GM12873 (cell line): ENCODE data around the gene RIF1.

Experiments
- TF ChIP-seq, protein P1 (sequence below): IDR thresholded peaks from 2 replicates; pipeline ENCODE4 v1.5.1; 2012; ENCODE audit warnings: low read depth, mild to moderate bottlenecking, moderate library complexity, low read length, control low read depth; ENCODE audit not compliant: insufficient read depth; ENCODE audit errors: missing control alignments

Gene RIF1

GRCh38 chr2:151381266-151381665 is 28.4 kb upstream of the RIF1 start:
- TF ChIP-seq, protein P1, sequence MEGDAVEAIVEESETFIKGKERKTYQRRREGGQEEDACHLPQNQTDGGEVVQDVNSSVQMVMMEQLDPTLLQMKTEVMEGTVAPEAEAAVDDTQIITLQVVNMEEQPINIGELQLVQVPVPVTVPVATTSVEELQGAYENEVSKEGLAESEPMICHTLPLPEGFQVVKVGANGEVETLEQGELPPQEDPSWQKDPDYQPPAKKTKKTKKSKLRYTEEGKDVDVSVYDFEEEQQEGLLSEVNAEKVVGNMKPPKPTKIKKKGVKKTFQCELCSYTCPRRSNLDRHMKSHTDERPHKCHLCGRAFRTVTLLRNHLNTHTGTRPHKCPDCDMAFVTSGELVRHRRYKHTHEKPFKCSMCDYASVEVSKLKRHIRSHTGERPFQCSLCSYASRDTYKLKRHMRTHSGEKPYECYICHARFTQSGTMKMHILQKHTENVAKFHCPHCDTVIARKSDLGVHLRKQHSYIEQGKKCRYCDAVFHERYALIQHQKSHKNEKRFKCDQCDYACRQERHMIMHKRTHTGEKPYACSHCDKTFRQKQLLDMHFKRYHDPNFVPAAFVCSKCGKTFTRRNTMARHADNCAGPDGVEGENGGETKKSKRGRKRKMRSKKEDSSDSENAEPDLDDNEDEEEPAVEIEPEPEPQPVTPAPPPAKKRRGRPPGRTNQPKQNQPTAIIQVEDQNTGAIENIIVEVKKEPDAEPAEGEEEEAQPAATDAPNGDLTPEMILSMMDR, result no peak

GRCh38 chr2:151388011-151388410 is 21.7 kb upstream of the RIF1 start:
- TF ChIP-seq, protein P1, result no peak

DNA sequence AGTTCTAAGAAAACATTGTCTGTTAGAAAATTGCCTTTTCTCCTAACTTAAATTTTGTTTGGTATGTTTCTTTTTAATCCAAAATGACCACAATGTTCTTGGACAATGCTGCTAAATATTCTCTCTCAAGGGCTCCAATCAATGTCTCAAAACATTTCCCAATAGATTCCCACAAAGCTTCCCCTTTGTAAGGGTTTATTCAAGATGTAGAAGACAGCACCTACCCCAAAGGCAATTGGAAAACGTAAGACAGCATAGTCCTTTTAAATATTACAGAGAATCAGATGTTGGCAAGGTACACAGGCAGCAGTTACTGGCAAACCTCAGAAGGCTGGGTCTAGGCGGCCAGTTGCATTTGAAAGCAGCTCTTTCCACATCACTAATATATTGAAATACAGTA is 18.3 kb upstream of the RIF1 start:
- TF ChIP-seq, protein P1, result no peak

DNA sequence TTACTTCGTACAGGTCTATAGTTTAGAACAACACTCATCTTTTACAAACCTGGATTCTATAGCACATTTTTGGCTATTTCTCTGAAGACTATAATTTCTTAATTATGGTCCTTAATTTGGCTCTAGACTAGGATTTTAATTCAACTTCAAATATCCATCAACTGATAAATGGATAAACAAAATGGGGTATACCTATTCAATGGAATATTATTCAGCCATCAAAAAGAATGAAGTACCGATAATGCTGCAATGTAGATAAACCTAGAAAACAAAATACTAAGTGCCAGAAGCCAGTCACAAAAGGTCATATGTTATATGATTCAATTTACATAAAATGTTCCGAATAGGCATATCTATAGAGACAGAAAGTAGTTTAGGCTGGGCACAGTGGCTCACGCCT is 15.2 kb upstream of the RIF1 start:
- TF ChIP-seq, protein P1, result no peak

DNA sequence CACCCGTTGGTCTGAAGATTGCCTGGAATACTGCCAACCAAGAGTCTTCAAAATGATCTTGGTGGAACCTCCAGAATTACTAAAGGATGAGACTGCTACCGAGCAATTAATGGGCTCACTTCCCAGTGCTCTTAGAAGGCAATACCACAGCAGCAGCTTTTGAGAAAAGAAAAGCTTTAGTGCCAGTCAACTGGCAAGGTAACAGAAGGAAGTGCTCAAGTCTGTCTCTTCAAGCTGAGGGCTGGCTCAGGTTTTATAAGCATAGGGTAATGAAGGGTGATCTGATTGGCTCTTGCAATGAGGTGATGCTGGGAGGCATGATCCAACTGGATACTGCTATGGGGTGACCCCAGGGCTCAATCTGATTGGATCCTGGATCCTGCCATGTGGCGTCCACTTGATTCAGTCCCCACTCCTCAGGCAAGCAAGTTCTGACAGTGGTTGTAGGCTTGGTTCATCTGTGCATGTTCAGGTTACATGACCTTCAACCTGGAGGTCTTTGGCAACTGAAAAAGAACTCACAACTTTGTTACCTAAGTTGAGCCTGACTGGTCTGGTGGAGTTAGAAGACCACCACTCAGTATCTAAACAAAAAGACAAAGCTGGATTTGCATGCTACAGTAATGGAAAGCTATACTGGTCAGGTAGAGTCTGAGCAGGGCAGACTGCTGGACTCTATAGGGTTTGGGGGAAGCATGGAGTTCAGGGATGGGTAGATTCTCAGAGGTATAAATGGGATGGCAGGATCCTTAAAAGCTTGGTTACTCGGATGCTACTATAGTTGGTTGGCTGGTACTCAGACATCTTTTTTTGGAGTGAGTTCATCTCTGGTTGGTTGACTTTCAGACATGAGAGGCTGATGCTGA is 14.0 kb upstream of the RIF1 start:
- TF ChIP-seq, protein P1, result no peak

DNA sequence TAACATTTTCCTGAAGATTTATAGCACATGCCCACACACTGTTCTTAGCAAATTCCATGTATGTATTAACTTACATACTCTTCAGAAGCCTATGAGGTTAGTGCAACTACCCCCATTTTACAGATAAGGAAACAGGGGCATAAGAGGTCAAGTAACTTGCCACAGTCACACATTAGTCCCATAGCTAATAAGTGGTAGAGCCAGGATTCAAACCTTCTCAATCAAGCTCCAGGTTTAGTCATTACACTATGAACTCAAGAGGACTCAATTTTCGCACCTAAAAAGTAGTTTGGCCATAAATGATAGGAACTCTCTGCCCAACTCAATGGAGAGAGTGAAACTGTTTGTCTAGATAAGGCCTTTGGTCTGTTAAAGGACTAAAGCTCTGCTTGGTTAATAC is 9.7 kb upstream of the RIF1 start:
- TF ChIP-seq, protein P1, result no peak

DNA sequence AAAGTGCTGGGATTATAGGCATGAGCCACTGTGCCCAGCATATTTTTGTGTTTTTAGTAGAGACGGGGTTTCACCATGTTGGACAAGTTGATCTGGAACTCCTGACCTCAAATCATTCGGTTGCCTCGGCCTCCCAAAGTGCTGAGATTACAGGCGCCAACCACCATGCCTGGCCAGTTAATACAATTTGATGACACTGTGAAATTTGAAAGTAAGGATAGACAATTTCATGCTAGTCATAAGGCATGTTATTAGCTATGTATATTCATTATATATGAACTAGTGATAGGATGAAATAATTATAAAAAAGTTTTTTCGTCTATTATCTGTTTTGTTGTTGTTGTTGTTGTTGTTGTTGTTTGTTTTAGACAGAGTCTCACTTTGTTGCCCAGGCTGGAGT is 8.6 kb upstream of the RIF1 start:
- TF ChIP-seq, protein P1, result no peak
